Measurements from ENCODE around the gene ADRM1.
A peak's percentile ranks its signal among the peaks of the same experiment; 100 is the strongest.

ADRM1 gene

DNA sequence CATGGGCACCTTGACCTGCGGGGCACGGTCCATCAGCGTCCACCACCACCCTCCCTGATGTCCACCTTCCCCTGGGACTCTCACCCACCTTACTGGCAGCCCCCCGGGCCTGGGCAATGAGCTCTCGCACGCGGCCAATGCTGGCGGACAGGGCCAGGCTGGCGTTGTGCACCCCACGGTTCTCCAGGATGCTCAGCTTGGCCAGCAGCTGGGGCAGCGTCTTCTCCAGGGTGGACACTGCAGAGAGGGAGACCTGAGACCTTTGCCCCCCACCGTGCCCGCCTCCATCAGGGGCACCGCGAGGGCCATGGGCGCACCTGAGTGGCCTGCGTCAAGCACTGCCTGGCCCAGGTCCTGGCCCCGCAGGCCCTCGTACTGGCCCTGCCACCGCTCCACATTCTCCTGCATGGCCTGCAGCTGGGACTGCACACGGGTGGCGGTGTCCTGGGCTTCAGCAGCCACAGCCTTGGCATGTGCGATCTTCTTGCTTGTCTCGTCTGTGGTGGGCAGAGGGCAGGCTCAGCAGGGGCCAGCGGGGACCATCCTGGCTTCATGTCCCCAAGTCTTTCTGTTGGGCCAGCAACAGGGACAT lies 12.0 kb downstream of the ADRM1 start:
- H3K4me3 Mint-ChIP-seq, result no peak overlapping the region

DNA sequence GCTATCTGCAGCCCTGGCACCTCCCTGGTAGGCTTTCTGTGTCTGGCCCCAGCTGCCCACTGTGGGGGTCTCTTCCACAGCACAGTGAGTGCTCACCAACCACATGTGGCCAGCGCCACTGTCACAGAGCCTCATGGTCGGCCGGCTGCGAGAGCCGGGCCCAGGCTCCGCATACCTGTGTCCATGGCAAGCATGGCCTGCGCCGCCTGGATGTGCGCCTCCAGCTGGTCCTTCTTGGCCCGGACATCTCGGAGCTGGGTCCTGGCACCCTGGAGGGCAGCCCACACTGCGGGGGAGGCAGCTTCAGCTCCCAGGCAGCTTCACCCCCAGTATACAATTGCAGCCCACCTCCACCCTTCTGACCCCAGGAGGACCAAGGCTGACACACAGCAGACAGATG lies 13.0 kb downstream of the ADRM1 start:
- H3K36me3 Mint-ChIP-seq, result peaks cover 19% of the 10 kb centered on the region
- no peak overlapping the region for H3K4me3 Mint-ChIP-seq
- no peak for ATAC-seq (ENCODE audit: low read depth)
- H3K9me3 Mint-ChIP-seq, result no peaks in the 10 kb centered on the region
- H3K4me1 Mint-ChIP-seq, result peaks cover 7% of the 10 kb centered on the region
- no peak overlapping the region for H3K27ac Mint-ChIP-seq
- DNase-seq (ENCODE audit: low spot score in 2 of 2), result no peak
- no peaks in the 10 kb centered on the region for H3K27me3 Mint-ChIP-seq

More for the DNA sequence above, 12.0 kb downstream of the ADRM1 start:
- no peak overlapping the region for H3K27ac Mint-ChIP-seq
- H3K4me1 Mint-ChIP-seq, result peaks cover 6% of the 10 kb centered on the region
- peaks cover 18% of the 10 kb centered on the region for H3K36me3 Mint-ChIP-seq
- H3K9me3 Mint-ChIP-seq, result no peaks in the 10 kb centered on the region
- no peak for ATAC-seq (ENCODE audit: low read depth)
- H3K27me3 Mint-ChIP-seq, result no peaks in the 10 kb centered on the region
- no peak for DNase-seq (ENCODE audit: low spot score in 2 of 2)

DNA sequence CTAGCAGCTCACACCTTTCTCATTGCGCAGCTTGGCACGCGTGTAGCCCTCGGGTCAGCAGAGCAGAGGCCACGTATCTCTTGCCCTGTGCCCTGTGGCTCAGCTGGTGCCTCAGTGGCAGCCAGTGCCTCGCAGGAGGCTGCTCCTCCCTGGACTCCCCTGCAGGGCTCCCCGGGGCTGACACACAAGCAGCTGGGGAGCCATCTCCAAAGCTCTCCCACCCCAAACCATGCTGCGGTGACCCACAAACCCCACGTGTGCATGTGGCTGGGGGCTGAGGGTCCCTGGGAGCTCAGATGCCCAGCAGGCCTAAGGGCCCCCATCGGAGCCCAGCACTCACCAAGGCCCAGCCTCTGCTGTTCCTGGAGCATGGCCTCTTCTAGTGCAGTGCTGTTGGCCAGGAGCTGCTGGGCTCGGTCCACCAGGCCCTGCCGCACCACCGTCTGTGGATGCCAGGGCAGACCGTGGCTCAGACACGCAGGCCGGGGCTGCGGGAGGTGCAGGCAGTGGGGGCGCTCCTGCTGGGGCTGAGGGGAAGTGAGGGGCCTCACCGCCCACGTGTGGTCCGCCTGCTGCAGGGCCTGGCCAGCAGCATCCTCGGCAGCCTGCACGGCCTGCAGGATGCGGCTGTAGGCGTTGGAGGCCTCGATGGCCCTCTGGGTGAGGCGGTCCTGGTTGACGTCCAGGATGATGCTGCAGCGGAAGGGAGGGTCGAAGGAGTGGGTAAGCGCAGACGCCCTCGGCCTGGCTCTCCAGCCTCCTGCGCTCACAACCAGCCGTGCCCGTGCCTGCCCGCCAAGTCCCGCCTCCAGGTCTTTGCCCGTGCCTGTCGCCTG lies 13.8 kb downstream of the ADRM1 start:
- Mint-ChIP-seq H3K27me3 (no peaks in the 10 kb centered on the region), H3K4me3 (no peak overlapping the region), H3K4me1 (peaks cover 10% of the 10 kb centered on the region), H3K27ac (no peak overlapping the region), H3K36me3 (peaks cover 21% of the 10 kb centered on the region), H3K9me3 (peaks cover 1% of the 10 kb centered on the region)
- ATAC-seq (ENCODE audit: low read depth) (no peak), DNase-seq (ENCODE audit: low spot score in 2 of 2) (no peak)

DNA sequence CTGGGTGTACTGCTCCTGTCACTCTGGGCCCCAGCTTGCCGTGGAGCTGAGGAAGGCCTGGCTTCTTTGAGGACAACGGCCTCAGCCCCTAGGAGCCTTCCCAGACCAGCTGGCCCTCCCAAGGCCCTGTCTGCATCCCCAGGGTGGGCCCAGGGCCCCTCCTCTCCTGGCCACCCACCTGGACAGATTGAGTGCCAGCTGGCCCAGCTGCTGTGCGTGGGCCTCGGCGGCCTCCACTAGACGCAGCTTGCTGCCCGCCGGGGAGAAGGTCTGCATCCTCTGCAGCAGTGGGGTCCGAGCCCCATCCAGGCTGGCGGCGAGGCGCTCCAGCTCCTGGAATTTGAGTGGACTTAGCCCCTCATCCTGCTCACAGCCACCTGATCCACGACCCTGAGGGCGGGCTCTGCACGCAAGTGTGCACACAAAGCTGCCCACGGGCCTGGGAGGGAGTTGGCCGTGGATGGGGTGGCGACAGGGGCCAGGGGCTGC lies 14.4 kb downstream of the ADRM1 start:
- no peak for DNase-seq (ENCODE audit: low spot score in 2 of 2)
- Mint-ChIP-seq H3K4me1 (peaks cover 10% of the 10 kb centered on the region), H3K4me3 (no peak overlapping the region), H3K9me3 (peaks cover 1% of the 10 kb centered on the region), H3K27me3 (no peaks in the 10 kb centered on the region), H3K36me3 (peaks cover 23% of the 10 kb centered on the region), H3K27ac (peak overlapping the region; percentile 78)
- ATAC-seq (ENCODE audit: low read depth), result no peak

DNA sequence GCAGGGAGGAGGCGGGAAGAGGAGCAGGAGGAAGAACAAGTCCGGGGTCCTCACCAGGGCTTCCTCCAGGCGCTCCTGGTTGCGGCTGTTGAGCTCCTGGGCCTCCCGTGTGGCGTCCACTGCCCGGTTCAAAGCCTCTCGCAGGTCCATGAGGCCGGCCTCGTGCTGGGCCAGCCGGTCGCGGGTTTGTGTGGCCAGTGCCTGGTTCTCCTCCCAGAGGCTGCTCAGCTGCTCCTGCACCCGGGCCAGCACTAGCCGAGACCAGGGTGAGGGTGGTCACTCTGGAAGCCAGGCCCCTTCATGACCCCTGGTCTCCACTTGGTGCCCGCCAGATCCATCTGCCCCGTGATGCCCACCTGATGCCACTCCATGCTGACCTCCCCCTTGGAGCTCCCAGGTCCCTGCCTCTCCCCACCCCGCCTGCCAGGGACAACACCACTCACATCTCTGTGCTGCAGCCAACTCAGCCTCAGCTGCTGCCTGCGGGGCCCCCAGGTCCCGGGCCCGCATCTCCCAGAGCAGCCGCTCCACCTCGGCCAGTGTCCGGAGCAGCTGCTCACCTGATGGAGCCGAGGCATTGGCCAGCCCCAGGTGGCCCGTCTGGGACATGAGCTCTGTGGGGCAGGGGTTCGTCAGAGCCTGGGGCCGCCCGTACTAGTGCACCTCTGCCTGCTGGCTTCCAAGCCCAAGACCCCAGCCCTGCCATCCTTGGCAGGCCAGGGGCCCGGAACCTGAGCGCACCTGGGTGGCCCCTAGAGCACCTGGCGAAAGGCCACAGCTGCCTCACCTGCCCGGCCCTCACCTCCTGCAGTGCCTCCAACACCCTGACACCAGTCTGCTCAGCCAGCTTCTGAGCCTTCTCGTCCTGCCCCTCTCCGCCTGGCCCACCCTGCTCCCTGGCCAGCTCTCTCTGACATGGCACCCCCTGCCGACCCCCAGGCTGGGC lies 15.9 kb downstream of the ADRM1 start:
- no peak overlapping the region for H3K27ac Mint-ChIP-seq
- H3K9me3 Mint-ChIP-seq, result peaks cover 1% of the 10 kb centered on the region
- peaks cover 22% of the 10 kb centered on the region for H3K36me3 Mint-ChIP-seq
- no peak overlapping the region for H3K4me3 Mint-ChIP-seq
- H3K4me1 Mint-ChIP-seq, result peaks cover 8% of the 10 kb centered on the region
- ATAC-seq (ENCODE audit: low read depth), result no peak
- no peak for DNase-seq (ENCODE audit: low spot score in 2 of 2)
- H3K27me3 Mint-ChIP-seq, result no peaks in the 10 kb centered on the region

DNA sequence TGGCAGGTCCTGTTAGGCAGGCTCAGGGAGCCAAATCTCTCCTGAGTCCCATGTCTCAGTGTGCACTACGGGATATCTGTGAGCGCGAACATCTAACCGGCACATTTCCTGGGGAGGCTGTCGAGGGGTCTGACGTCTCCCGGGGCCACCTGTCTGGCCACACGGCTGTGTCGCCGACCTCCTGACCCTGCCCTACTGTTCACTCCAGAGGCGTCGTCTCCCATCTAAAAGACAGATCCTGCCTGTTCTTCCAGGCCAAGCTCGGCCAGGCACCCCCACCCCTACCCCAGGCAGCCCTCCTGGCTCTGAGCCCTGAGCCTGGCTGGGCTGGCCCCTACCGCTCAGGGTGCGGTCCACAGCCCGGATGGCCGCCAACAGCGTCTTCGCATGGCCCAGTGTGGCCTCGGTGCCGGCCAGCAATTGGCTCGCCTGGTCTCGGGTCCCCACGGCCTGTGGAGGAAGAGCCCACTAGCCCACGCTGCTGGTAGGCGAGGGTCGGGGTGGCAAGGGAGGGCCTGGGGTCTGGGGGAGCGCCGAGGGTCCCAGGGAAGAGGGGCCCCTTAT lies 16.6 kb downstream of the ADRM1 start:
- Mint-ChIP-seq H3K9me3 (peaks cover 1% of the 10 kb centered on the region), H3K4me3 (no peak overlapping the region), H3K4me1 (peaks cover 7% of the 10 kb centered on the region), H3K27me3 (no peaks in the 10 kb centered on the region), H3K27ac (peak overlapping the region; percentile 41), H3K36me3 (peaks cover 22% of the 10 kb centered on the region)
- no peak for DNase-seq (ENCODE audit: low spot score in 2 of 2)
- no peak for ATAC-seq (ENCODE audit: low read depth)

DNA sequence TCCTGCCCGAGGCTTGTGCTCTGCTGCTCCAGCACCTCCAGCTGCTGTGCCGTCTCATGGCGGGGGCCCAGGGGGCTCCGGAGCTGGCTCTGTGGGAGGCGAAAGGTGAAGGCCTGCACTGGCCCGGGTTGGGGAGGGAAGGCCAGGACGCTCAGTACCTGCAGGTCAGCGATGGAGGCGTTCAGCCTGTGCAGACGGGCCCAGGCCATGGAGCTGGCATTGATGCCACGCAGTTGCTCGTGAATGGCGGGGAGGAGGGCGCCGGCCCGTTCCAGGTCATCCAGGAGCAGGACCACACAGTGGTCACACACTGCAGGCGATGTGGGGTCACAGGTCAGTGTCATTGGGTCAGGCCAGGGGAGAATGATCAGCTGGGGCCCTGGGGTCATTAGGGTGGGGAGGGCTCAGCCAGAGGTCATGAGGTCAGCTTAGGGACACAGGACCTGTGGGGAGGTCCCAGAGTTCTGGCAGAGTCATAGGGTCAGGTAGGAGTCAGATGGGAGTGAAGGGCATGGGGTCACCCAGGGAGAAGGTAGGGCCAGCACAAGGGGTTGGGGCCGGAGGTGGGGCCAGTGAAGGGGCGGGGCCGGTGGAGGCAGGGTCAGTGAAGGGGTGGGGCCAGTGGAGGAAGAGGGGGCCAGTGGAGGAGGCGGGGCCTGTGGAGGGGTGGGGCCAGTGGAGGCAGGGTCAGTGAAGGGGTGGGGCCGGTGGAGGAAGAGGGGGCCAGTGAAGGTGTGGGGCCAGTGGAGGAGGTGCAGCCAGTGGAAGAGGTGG lies 18.0 kb downstream of the ADRM1 start:
- Mint-ChIP-seq H3K4me3 (no peak overlapping the region), H3K4me1 (peaks cover 10% of the 10 kb centered on the region), H3K27me3 (no peaks in the 10 kb centered on the region), H3K27ac (peak overlapping the region; percentile 82), H3K9me3 (peaks cover 1% of the 10 kb centered on the region), H3K36me3 (peaks cover 26% of the 10 kb centered on the region)
- no peak for DNase-seq (ENCODE audit: low spot score in 2 of 2)
- no peak for ATAC-seq (ENCODE audit: low read depth)

DNA sequence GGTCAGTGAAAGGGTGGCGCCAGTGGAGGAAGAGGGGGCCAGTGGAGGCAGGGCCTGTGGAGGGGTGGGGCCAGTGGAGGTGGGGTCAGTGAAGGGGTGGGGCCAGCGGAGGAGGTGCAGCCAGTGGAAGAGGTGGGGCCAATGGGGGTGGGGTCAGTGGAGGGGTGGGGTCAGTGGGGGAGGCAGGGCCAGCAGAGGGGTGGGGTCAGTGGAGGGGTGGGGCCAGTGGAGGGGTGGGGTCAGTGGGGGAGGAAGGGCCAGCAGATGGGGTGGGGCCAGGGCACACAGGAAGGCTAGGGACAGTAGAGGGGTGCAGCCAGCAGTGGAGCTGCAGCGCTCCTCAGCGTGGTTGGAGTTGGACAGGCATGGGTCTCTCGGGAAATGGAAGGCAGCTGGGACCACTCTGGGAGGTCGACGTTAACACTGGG lies 18.7 kb downstream of the ADRM1 start:
- DNase-seq (ENCODE audit: low spot score in 2 of 2), result no peak
- Mint-ChIP-seq H3K4me3 (no peak overlapping the region), H3K27me3 (no peaks in the 10 kb centered on the region), H3K9me3 (peaks cover 1% of the 10 kb centered on the region), H3K36me3 (peaks cover 27% of the 10 kb centered on the region), H3K4me1 (peaks cover 13% of the 10 kb centered on the region), H3K27ac (no peak overlapping the region)
- ATAC-seq (ENCODE audit: low read depth), result peak; percentile 57

DNA sequence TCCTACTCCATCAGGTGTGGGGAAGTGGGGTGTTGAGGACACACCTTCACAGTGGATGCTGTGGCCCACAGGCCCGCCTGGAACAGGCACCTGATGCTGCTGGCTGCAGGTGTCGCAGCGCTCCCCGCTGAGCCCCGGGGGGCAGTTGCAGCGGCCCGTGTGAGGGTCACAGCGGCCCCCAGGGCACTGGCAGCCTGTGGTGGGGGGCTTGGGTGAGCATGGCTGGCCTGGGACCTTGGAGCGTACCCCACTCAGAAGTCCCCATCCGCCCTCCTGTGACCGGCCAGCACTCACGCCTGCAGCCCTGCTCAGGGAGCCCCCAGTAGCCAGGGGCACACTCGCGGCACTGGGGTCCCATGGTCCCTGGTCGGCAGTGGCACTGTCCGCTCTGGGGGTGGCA lies 19.2 kb downstream of the ADRM1 start:
- peaks cover 13% of the 10 kb centered on the region for H3K4me1 Mint-ChIP-seq
- ATAC-seq (ENCODE audit: low read depth), result no peak

DNA sequence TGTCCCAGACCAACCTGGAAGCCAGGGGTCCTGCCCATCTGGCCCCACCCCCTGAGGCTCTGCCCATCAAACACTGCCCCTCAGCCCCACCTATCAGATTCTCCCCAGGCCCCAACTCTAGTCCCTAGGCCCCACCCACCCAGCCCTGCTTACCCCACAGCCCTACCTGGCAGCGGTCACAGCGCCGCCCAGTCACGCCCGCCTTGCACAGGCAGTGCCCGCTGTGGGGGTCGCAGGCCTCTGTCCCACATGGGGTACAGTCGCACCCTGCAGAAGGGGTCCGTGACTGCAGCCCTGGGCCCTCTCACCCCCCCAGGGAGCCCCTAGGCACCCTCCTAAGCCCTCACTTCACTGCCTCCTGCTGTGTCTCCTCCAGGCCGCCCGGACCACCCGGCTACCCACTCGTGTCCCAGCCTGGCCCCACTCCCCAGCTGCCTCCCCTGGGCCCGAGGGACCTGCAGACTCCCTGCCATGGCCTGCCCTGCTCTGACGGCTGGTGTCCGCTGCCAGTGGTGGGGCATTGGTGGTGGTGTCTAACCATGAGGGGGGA lies 19.8 kb downstream of the ADRM1 start:
- Mint-ChIP-seq H3K4me3 (no peak overlapping the region), H3K27ac (no peak overlapping the region), H3K4me1 (peaks cover 12% of the 10 kb centered on the region), H3K27me3 (no peaks in the 10 kb centered on the region), H3K9me3 (peaks cover 1% of the 10 kb centered on the region), H3K36me3 (peaks cover 24% of the 10 kb centered on the region)
- DNase-seq (ENCODE audit: low spot score in 2 of 2), result no peak
- no peak for ATAC-seq (ENCODE audit: low read depth)

More for the DNA sequence above, 19.2 kb downstream of the ADRM1 start:
- H3K27ac Mint-ChIP-seq, result no peak overlapping the region
- no peak overlapping the region for H3K4me3 Mint-ChIP-seq
- peaks cover 1% of the 10 kb centered on the region for H3K9me3 Mint-ChIP-seq
- DNase-seq (ENCODE audit: low spot score in 2 of 2), result no peak
- no peaks in the 10 kb centered on the region for H3K27me3 Mint-ChIP-seq
- H3K36me3 Mint-ChIP-seq, result peaks cover 26% of the 10 kb centered on the region

DNA sequence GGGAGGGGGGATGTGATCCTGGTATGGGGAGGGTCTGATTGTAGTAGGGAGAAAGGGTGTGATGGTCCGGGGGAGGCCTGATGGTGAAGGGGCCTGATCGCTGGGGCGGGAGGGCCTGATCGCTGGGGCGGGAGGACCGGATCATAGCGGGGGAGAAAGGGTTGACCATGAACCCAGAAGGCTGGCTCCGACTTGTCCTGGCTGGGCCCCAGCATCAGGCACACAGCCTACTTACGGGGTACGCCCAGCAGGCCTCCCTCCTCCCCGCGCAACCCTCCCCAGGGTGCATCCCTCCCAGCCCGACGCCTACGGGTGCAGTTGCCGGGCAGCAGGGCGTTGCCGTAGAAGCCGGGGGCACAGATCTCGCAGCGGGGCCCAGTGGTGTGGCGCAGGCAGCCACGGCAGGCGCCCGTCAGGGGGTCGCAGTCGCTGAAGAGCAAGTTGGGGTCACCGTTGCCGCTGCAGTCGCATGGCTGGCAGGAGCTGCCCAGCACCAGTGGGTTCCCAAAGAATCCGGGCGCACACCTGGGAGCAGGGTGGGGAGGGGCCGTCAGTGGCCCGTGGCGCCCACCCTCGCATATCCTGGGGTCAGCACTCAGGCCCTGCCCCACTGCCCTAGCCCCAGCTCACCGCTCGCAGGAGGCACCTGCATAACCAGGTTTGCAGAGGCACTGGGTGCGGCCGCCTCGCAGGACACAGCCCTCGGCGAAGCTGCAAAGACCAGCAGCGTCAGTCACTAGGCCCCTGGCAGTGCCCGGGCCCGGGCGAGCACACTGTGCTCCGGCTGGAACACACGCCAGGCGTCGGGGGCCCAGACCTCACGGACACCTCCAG lies 20.6 kb downstream of the ADRM1 start:
- DNase-seq (ENCODE audit: low spot score in 2 of 2) (no peak), ATAC-seq (ENCODE audit: low read depth) (no peak)
- H3K9me3 Mint-ChIP-seq, result peaks cover 1% of the 10 kb centered on the region
- H3K4me3 Mint-ChIP-seq, result no peak overlapping the region
- no peaks in the 10 kb centered on the region for H3K27me3 Mint-ChIP-seq
- no peak overlapping the region for H3K27ac Mint-ChIP-seq
- H3K36me3 Mint-ChIP-seq, result peaks cover 23% of the 10 kb centered on the region
- peaks cover 10% of the 10 kb centered on the region for H3K4me1 Mint-ChIP-seq

Data from memory B cell (primary cell).